ENCODE measurements around the gene C17orf113.

DNA sequence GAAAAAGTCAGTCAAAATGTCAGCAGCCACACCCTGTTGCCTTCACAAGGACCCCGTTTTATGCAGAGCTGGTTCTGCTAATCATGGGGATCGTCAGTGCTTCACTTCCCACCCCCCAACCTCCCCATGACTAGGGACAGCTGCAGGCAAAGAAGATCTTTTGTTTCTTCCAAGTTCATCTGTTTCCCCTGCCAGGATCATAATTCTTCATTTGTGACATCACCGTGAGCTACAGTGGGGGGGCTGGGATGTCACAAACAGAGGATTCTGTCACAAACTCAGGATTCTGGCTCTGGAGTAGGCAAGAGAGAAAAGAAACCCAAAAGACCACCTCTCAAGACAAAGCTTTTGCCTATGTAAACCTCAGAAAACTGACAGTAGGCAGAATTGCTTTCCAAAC, 57.8 kb downstream of the C17orf113 start:
- TF ChIP-seq CTCF (IDR thresholded peaks at IDR 0.05) (no peak), POLR2A (IDR thresholded peaks at IDR 0.05) (no peak)
